ENCODE measurements around the gene KLRK1. TPM values are rescaled to one million over a fixed set of nuclear protein-coding genes. Genes with fewer than 3 reads are reported as not detected.
"Not testable (repeated sequence)": the region's sequence is repeated elsewhere in the genome, so short reads cannot be mapped to it uniquely, and the experiment has no call there.

KLRK1 gene
- total and polyA plus RNA-seq, 11 donors, result 0.28 to 6.6 (median 0.49) TPM; not detected in 2

- Histone ChIP-seq H3K27ac (no peak overlapping the region), H3K4me1 (no peaks in the 10 kb centered on the region), H3K36me3 (no peaks in the 10 kb centered on the region), H3K27me3 (no peaks in the 10 kb centered on the region), H3K9me3 (no peaks in the 10 kb centered on the region), H3K4me3 (no peak overlapping the region)
- TF ChIP-seq, protein P1, sequence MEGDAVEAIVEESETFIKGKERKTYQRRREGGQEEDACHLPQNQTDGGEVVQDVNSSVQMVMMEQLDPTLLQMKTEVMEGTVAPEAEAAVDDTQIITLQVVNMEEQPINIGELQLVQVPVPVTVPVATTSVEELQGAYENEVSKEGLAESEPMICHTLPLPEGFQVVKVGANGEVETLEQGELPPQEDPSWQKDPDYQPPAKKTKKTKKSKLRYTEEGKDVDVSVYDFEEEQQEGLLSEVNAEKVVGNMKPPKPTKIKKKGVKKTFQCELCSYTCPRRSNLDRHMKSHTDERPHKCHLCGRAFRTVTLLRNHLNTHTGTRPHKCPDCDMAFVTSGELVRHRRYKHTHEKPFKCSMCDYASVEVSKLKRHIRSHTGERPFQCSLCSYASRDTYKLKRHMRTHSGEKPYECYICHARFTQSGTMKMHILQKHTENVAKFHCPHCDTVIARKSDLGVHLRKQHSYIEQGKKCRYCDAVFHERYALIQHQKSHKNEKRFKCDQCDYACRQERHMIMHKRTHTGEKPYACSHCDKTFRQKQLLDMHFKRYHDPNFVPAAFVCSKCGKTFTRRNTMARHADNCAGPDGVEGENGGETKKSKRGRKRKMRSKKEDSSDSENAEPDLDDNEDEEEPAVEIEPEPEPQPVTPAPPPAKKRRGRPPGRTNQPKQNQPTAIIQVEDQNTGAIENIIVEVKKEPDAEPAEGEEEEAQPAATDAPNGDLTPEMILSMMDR (IDR thresholded peaks at IDR 0.05), result no peak
- TF ChIP-seq POLR2A (IDR thresholded peaks at IDR 0.05), result no peak
- 77 to 93% (median 90%) methylated on average over 1 of the region's 1 CpG for WGBS, 4 donors
- ATAC-seq (no peak), DNase-seq (no peak)
- intact Hi-C loops (cut with DNase I), result no loop called here
Measured at GRCh38 chr12:10341892-10342509, 47.8 kb downstream of the KLRK1 start.

GRCh38 chr12:10340946-10341345 is 48.9 kb downstream of the KLRK1 start:
- intact Hi-C loops (cut with DNase I); DNase-seq; H3K27ac ChIP-seq; H3K4me3 ChIP-seq; H3K9me3 ChIP-seq; H3K4me1 ChIP-seq; H3K36me3 ChIP-seq; ATAC-seq; H3K27me3 ChIP-seq: not testable (repeated sequence)
- WGBS, 4 donors, result 63 to 77% (median 70%) methylated on average over 2 of the region's 2 CpGs

- no peaks in the 10 kb centered on the region for H3K27me3 ChIP-seq
- no peak overlapping the region for H3K4me3 ChIP-seq
- H3K36me3 ChIP-seq, result no peaks in the 10 kb centered on the region
- ATAC-seq (no peak), DNase-seq (peak in 1 of 5 donors; percentile 24)
- H3K27ac ChIP-seq, result no peak overlapping the region
- H3K4me1 ChIP-seq, result no peaks in the 10 kb centered on the region
- TF ChIP-seq POLR2A (IDR thresholded peaks at IDR 0.05), result no peak
- H3K9me3 ChIP-seq, result no peaks in the 10 kb centered on the region
- intact Hi-C loops (cut with DNase I), result no loop called here
- WGBS, 4 donors, result 69 to 75% (median 70%) methylated on average over 9 of the region's 9 CpGs
Measured at GRCh38 chr12:10339053-10339840, 50.6 kb downstream of the KLRK1 start.

- H3K27ac ChIP-seq; H3K9me3 ChIP-seq; H3K27me3 ChIP-seq; H3K4me3 ChIP-seq; ATAC-seq; H3K4me1 ChIP-seq; intact Hi-C loops (cut with DNase I); H3K36me3 ChIP-seq; DNase-seq: not testable (repeated sequence)
- 86 to 93% (median 90%) methylated on average over 4 of the region's 4 CpGs for WGBS, 4 donors
Measured at GRCh38 chr12:10338470-10338869, 51.4 kb downstream of the KLRK1 start.

- 29 to 53% (median 43%) methylated on average over 4 of the region's 4 CpGs for WGBS, 4 donors
Measured at GRCh38 chr12:10336196-10336595, 53.6 kb downstream of the KLRK1 start.

GRCh38 chr12:10331642-10332239 is 58.1 kb downstream of the KLRK1 start:
- Histone ChIP-seq H3K9me3 (peaks cover 0 to 7% (median 0%) of the 10 kb centered on the region in 12 donors), H3K4me3 (no peak overlapping the region), H3K27ac (no peak overlapping the region), H3K27me3 (no peaks in the 10 kb centered on the region), H3K4me1 (no peaks in the 10 kb centered on the region), H3K36me3 (no peaks in the 10 kb centered on the region)
- ATAC-seq, result peak in 3 of 4 donors; percentile 70 to 75 (median 71)
- no peak for DNase-seq
- no peak for TF ChIP-seq POLR2A (IDR thresholded peaks at IDR 0.05)
- TF ChIP-seq, protein P1 (IDR thresholded peaks at IDR 0.05), result peak; percentile 43 to 80 (median 64)
- 48 to 51% (median 49%) methylated on average over 2 of the region's 2 CpGs for WGBS, 4 donors
- intact Hi-C loops (cut with DNase I), result loop anchor here (1.0 to 5.0 kb wide), 4 partner anchors 171 to 231 kb away; no protein-coding TSS in a partner anchor

More at GRCh38 chr12:10336196-10336595, 53.6 kb downstream of the KLRK1 start:
- H3K27ac ChIP-seq; intact Hi-C loops (cut with DNase I); ATAC-seq; H3K4me1 ChIP-seq; H3K4me3 ChIP-seq; H3K9me3 ChIP-seq; DNase-seq; H3K27me3 ChIP-seq; H3K36me3 ChIP-seq: not testable (repeated sequence)

- WGBS, 4 donors, result 79 to 83% (median 81%) methylated on average over 2 of the region's 2 CpGs
- ATAC-seq; H3K4me3 ChIP-seq; H3K27me3 ChIP-seq; intact Hi-C loops (cut with DNase I); H3K36me3 ChIP-seq; H3K27ac ChIP-seq; H3K9me3 ChIP-seq; H3K4me1 ChIP-seq; DNase-seq: not testable (repeated sequence)
Measured at GRCh38 chr12:10328691-10329090, 61.1 kb downstream of the KLRK1 start.

All from heart left ventricle (tissue), 16 donors.